ENCODE results near the gene PTPA.

PTPA gene

GRCh38 chr9:129138476-129139232 is 27.4 kb downstream of the PTPA start:
- DNase-seq, result peak; percentile 57

- peak; percentile 65 for DNase-seq
These were observed 28.2 kb downstream of the PTPA start for GRCh38 chr9:129139233-129139992.

DNA sequence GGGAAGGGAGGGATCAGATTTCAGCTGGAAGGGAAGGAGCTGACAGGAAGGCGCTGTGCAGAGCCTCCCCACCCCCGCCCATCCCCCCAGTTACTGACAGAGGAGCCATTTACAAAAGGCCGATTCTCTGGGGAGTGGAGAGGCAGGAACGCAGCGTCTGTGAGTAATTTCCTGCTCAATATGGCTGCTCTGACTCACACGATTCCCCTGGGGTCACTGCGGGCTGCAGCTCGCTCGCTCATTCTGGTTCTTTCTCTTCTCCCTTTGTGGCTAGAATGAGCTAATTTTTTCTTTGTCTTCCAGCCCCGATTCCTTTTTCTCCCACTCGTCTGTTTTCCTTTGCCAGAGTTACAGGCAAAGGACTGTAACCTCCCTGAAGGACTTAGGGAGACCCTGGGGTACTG is 28.8 kb downstream of the PTPA start:
- peak; percentile 99 for DNase-seq

- DNase-seq, result peak; percentile 10
These were observed 29.3 kb downstream of the PTPA start for GRCh38 chr9:129140397-129141065.

- peak; percentile 74 for DNase-seq
These were observed 30.1 kb downstream of the PTPA start for GRCh38 chr9:129141066-129142041.

DNA sequence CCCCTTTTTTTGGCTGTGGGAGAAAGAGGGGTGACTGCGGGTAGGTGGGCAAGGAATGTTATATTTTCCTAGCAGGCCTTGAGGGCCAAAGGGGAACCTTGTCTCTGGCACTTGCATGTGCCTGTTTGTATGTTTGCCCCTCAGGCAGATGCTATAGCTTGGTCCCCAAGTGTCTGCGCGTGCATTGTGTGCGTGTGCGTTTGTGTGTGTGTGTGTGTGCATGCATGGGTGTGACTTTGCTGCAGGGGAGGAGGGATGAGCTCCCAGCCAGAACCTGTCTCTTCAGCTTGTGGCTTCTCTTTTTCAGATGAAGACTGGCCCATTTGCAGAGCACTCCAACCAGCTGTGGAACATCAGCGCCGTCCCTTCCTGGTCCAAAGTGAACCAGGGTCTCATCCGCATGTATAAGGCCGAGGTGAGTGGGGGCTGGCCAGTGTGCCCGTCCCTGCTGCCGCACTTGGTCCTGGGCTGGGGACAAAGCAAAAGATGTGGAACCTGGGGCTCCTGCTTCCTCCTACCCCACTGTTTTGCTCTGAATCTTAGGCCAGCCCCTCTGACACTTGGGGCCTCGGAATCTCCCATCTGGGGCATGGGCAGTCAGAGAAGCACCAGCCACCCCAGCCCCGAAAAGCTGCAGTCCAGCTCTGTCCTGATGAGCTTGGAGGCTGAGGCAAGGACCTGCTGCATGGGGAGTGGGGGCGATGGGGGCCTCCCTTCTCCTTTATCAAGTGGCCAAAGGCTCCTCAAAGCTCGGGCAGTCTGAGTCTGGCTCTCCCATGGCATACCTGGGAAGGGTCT is 31.1 kb downstream of the PTPA start:
- DNase-seq, result no peak

DNA sequence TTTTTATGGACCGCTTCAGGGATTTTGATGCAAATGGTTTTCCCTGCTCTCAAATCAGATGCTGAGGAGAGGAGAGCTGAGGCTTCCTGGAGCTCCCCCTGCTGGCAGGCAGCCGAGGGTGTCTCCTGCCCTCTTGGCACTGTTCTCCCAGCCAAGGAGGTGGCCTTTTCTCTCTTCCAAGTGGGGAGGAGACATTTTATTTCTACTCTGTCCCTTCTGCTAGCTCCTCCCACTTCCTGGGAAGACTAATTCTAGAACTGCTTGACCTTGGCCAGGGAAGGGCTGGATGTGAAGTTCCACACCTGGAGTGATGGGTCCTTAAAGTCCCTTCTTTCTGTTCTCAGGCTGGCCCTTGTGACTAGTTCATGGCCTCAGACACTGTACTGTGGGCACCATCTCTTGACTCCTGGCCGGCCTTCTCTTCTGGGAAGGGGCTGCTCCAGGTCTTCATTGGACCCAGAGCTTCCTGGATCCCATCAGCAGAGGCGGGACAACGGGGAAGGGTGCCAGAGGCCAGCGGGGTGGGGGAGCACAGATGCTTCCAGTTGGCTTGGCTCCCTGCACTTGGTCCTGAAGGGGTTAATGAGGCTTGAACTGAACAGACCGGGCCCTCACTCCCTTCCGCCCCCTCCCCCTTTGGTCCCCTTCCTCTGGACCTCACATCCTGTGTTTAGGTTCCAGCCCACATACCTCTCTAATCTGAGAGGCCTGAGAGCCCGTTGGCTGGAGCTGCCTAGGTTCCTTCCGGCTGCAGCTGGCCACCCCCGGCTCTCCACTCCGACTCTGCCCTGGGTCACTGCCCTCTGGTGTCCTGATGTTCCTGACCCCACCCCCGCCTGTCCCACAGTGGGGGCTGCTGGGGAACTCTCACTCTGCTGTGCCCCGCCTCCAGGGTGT is 32.1 kb downstream of the PTPA start:
- peak; percentile 81 for DNase-seq

GRCh38 chr9:129145316-129145715 is 34.1 kb downstream of the PTPA start:
- DNase-seq, result no peak

DNA sequence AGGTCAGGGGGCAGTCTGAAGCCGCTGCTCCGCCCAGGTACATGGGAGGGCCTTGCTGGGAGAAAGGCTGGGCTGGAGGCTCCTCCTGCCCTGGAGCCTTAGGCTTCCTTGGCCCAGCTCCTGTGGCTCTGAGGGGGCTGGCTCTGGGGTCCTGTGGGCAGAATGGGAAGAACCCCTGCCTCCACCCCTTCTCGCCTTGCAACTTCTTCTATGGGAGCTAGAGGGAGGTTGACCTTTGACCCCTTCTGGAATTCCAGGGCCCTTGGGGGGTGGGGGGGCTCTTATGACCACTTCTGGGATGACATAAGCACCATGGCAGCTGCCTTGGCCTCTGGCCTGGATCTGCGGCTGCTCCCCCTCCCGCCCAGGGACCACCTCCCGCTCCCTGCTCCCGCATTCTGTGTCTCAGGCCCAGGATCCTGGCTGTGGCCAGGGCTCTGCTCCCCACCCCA is 34.7 kb downstream of the PTPA start:
- no peak for DNase-seq

DNA sequence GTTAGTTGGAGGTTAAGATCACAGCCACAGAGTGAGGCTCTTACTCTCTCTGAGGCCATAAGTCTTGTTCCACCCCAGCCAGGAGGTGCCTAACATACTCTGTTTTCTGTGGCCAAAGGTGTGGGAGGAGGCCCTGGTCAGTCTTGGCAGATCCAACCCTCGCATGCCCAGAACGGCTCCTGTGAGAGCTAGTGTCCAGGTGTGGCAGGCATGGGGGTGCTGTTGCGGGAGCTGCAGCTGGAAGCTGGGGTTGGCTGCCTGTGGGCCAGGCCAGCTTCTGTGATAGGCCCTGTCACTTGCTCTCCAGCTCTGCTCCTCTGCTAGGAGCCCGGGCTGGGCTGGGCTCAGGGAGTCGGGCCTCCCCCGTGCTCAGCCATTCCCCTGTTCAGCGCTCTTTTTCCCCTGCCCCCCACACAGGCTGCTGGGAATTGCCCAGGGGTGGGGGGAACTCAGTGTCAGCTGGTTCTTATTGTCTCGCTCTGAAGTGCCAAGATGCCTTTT is 35.3 kb downstream of the PTPA start:
- DNase-seq, result no peak

- no peak for DNase-seq
These were observed 37.4 kb downstream of the PTPA start for GRCh38 chr9:129148463-129149204.

DNA sequence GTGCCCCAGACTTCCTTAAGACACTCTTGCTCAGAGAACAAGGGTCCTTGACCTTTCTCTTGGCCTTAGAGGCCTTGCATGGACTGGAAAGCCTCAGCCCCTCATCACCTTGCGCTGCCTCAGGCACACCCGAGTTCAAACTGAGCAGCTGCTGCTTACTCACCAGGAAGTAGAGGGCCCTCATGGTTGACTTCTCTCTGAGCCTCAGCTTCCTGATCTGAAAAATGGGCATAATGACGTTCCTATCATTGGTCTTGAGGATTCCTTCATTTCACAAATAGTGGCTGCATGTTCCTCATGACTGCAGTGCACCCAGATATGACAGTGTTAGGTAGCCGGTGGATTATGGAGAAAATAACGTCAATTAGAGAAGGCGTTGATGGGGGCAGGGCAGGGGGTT is 38.2 kb downstream of the PTPA start:
- DNase-seq, result no peak

GRCh38 chr9:129150122-129150521 is 38.9 kb downstream of the PTPA start:
- no peak for DNase-seq

DNA sequence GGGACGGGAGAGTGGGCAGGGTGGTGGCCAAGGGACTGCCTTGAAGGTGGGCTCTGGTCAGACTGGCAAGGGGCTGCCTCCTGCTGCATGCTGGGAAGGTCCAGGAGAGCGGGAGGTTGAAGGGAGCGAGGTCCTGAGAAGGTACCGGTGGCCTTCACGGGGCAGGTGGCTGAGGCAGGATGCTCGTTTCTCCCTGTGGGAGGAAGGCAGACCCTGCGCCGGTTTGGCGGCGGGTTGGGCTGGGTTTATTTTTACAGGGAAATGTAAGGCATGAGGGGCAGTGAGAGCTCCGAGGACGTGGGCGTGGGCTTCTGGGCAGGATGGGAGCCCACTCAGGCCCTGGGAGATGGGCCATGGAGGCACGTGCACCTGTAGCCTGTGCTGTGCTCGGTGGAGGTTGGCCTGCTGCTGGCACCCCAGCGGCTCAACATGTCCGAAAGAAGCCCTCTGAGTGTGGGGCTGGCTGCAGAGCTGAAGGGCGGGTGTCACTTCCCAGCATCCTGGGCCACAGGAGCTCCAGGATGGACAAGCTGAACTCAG is 39.5 kb downstream of the PTPA start:
- DNase-seq, result no peak

- no peak for DNase-seq
These were observed 40.3 kb downstream of the PTPA start for GRCh38 chr9:129151469-129151868.

DNA sequence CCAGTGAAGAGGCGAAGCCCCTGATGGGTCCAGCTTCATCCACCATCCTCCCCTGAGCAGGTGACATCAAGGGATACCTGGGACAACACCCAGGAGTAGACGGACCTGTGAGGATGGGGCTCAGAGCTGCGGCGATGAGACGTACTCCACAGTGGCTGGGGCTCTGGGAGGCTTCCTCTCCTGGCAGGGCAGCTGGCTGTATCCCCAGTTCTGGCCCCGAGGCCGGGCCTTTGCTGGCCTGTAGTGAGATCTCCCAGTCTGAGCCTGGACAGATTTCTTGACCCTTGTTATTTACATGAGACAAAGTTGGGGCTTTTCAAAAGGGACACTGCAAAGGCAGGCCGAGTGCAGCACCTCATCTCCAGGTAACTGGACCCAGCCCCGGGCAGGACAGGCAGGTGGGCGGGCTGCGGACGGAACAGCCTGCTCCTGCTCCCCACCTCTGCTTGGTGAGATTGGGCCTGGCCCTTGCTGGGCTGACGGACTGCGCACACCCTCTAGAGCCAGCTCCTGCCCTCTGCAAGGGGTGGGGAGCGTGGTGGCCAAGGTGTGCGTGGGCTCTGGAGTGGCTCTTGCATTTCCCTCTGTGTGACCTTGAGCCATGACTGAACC is 43.8 kb downstream of the PTPA start:
- no peak for DNase-seq

GRCh38 chr9:129156163-129156562 is 44.9 kb downstream of the PTPA start:
- no peak for DNase-seq

GRCh38 chr9:129160712-129161533 is 49.7 kb downstream of the PTPA start:
- DNase-seq, result no peak

All from amniotic stem cell (primary cell).